H1 (cell line): Measurements from ENCODE around the gene F7. TPM values are rescaled to one million over a fixed set of nuclear protein-coding genes. Genes with fewer than 3 reads are reported as not detected.

Experiments
- CTCF ChIA-PET: fragments of 300-600 bp; sonication (Branson Sonifier 250); formaldehyde crosslinking; loops from one replicate; lab custom pipeline; 2021; ENCODE audit not compliant: partially characterized antibody; lab: Charles Lee
- POLR2A ChIA-PET: fragments of 300-600 bp; sonication (Branson Sonifier 250); formaldehyde crosslinking; loops from one replicate; lab custom pipeline; 2021; ENCODE audit warnings: inconsistent platforms; ENCODE audit not compliant: partially characterized antibody; lab: Charles Lee
- DNase-seq, 2 experiments: peaks; one replicate each; pipeline versions ENCODE4 v3.0.0 to v3.0.0-alpha.2; 2010 to 2022; ENCODE audit warnings: low spot score in 2 of 2, low read depth in 1 of 2, mixed read lengths in 1 of 2
- FAIRE-seq: peaks from 2 replicates; lab custom pipeline; 2011; peaks lifted over from hg19 to GRCh38; lab: Jason Lieb, UNC
- H2AFZ ChIP-seq: 2 replicates; pipeline ENCODE4 v1.8.1; 2012; ENCODE audit warnings: low read length, inconsistent platforms
- H2AK5ac ChIP-seq: 2 replicates; pipeline ENCODE4 v1.6.1; 2013; ENCODE audit warnings: low read depth, low read length
- H2BK120ac ChIP-seq: replicated peaks from 2 replicates; pipeline ENCODE3; 2013; ENCODE audit warnings: low read depth, low read length, inconsistent platforms
- H2BK12ac ChIP-seq: 2 replicates; pipeline ENCODE4 v1.6.1; 2013; ENCODE audit warnings: low read depth, low read length
- H2BK15ac ChIP-seq: 2 replicates; pipeline ENCODE4 v1.6.1; 2013; ENCODE audit warnings: low read length
- H2BK20ac ChIP-seq: 2 replicates; pipeline ENCODE4 v1.6.1; 2013; ENCODE audit warnings: low read length
- H2BK5ac ChIP-seq: 2 replicates; pipeline ENCODE4 v1.6.1; 2013; ENCODE audit warnings: low read depth, low read length
- H3K14ac ChIP-seq: 2 replicates; pipeline ENCODE4 v1.6.1; 2013; ENCODE audit warnings: inconsistent platforms; ENCODE audit not compliant: insufficient read length
- H3K18ac ChIP-seq: 2 replicates; pipeline ENCODE4 v1.6.1; 2013; ENCODE audit warnings: low read length; ENCODE audit errors: extremely low read depth
- H3K23ac ChIP-seq: 2 replicates; pipeline ENCODE4 v1.6.1; 2013; ENCODE audit warnings: inconsistent platforms; ENCODE audit not compliant: insufficient read length
- H3K23me2 ChIP-seq: 2 replicates; pipeline ENCODE4 v1.6.1; 2013; ENCODE audit warnings: low read depth, low read length
- H3K27ac ChIP-seq: 2 replicates; pipeline ENCODE4 v1.6.1; 2011; ENCODE audit warnings: low read depth, low read length, inconsistent platforms
- H3K27me3 ChIP-seq, 4 experiments: replicated peaks in 1 of 4; 1 replicate in 1 of 4; 2 replicates in 3 of 4; pipeline versions ENCODE4 v1.6.1 to v1.8.1; 2011 to 2013; ENCODE audit warnings: low read length in 3 of 4, mild to moderate bottlenecking in 3 of 4, inconsistent platforms in 2 of 4, mixed read lengths in 2 of 4, moderate library complexity in 1 of 4; ENCODE audit not compliant: control insufficient read depth in 3 of 4, insufficient read depth in 3 of 4; ENCODE audit errors: extremely low read depth in 1 of 4
- H3K36me3 ChIP-seq, 4 experiments: 2 replicates each; pipeline versions ENCODE4 v1.6.1 to v1.8.1; 2011 to 2013; ENCODE audit warnings: mild to moderate bottlenecking in 4 of 4, low read length in 3 of 4, moderate library complexity in 2 of 4, control low read depth in 1 of 4, inconsistent platforms in 1 of 4; ENCODE audit not compliant: insufficient read depth in 4 of 4, control insufficient read depth in 2 of 4
- H3K4ac ChIP-seq: replicated peaks from 2 replicates; pipeline ENCODE3; 2013; ENCODE audit warnings: low read length, low read depth, mixed read lengths, inconsistent platforms; ENCODE audit not compliant: insufficient read length
- H3K4me1 ChIP-seq, 4 experiments: replicated peaks in 1 of 4; 1 replicate in 1 of 4; 2 replicates in 3 of 4; pipeline versions ENCODE4 v1.6.1 to v1.8.1; 2011 to 2013; ENCODE audit warnings: low read length in 3 of 4, inconsistent platforms in 2 of 4, mixed read lengths in 1 of 4; ENCODE audit not compliant: insufficient read depth in 4 of 4, control insufficient read depth in 3 of 4
- H3K4me2 ChIP-seq, 2 experiments: 2 replicates each; pipeline versions ENCODE4 v1.6.1 to v1.8.1; 2011 to 2013; ENCODE audit warnings: low read depth in 2 of 2, low read length in 2 of 2, control low read depth in 1 of 2, inconsistent platforms in 1 of 2, mild to moderate bottlenecking in 1 of 2; ENCODE audit not compliant: insufficient read depth in 1 of 2
- H3K4me3 ChIP-seq, 4 experiments: fragments of 200-600, 300-600 bp in 1 of 4; sonication (generic), shearing (Covaris generic), sonication (Bioruptor Twin) in 1 of 4; 2 replicates each; pipeline versions ENCODE4 v1.5.1 to v1.8.1; 2011 to 2016; ENCODE audit warnings: low read length in 4 of 4, low read depth in 3 of 4, control low read depth in 2 of 4, inconsistent platforms in 2 of 4, mild to moderate bottlenecking in 2 of 4, mixed read lengths in 1 of 4, moderate library complexity in 1 of 4; ENCODE audit not compliant: insufficient read depth in 2 of 4; ENCODE audit errors: extremely low read depth in 1 of 4
- H3K56ac ChIP-seq: replicated peaks from 2 replicates; pipeline ENCODE3; 2013; ENCODE audit warnings: low read depth, mild to moderate bottlenecking, mixed read lengths, low read length, inconsistent platforms; ENCODE audit not compliant: insufficient read length
- H3K79me1 ChIP-seq: 2 replicates; pipeline ENCODE4 v1.6.1; 2013; ENCODE audit warnings: low read depth, low read length, control low read depth
- H3K79me2 ChIP-seq, 2 experiments: 2 replicates each; pipeline versions ENCODE4 v1.6.1 to v1.8.1; 2012 to 2013; ENCODE audit warnings: low read length in 2 of 2, mild to moderate bottlenecking in 2 of 2, inconsistent platforms in 1 of 2; ENCODE audit not compliant: insufficient read depth in 2 of 2, control insufficient read depth in 1 of 2
- H3K9ac ChIP-seq, 4 experiments: replicated peaks in 1 of 4; 1 replicate in 1 of 4; 2 replicates in 3 of 4; pipeline versions ENCODE4 v1.6.1 to v1.8.1; 2011 to 2013; ENCODE audit warnings: low read depth in 3 of 4, low read length in 3 of 4, control low read depth in 2 of 4, mild to moderate bottlenecking in 2 of 4, moderate library complexity in 2 of 4, inconsistent platforms in 1 of 4; ENCODE audit errors: extremely low read depth in 1 of 4
- H3K9me3 ChIP-seq, 2 experiments: 2 replicates each; pipeline versions ENCODE4 v1.6.1 to v1.8.1; 2012 to 2013; ENCODE audit warnings: mild to moderate bottlenecking in 2 of 2, moderate library complexity in 2 of 2, control low read depth in 1 of 2, inconsistent platforms in 1 of 2, low read depth in 1 of 2, low read length in 1 of 2, mixed read lengths in 1 of 2; ENCODE audit not compliant: insufficient read depth in 2 of 2
- H4K20me1 ChIP-seq, 2 experiments: replicated peaks in 1 of 2; 2 replicates each; pipeline versions ENCODE3 to v1.8.1; 2011 to 2013; ENCODE audit warnings: inconsistent platforms in 2 of 2, low read length in 2 of 2, mild to moderate bottlenecking in 1 of 2; ENCODE audit not compliant: insufficient read depth in 2 of 2, control insufficient read depth in 1 of 2
- H4K5ac ChIP-seq: 2 replicates; pipeline ENCODE4 v1.6.1; 2013; ENCODE audit warnings: low read length, low read depth, mixed read lengths, inconsistent platforms; ENCODE audit not compliant: insufficient read length
- H4K8ac ChIP-seq: 2 replicates; pipeline ENCODE4 v1.8.0; 2013; ENCODE audit warnings: mild to moderate bottlenecking, moderate library complexity, low read length, inconsistent platforms; ENCODE audit not compliant: insufficient read depth; ENCODE audit errors: extremely low read depth
- H4K91ac ChIP-seq: replicated peaks from 2 replicates; pipeline ENCODE3; 2013; ENCODE audit warnings: low read length, mixed read lengths, inconsistent platforms; ENCODE audit not compliant: insufficient read length
- CHD1 ChIP-seq: IDR thresholded peaks from 2 replicates; pipeline ENCODE4 v1.6.1; 2012; ENCODE audit warnings: low read depth, low read length, improper control_type of control experiment
- CTBP2 ChIP-seq: IDR thresholded peaks from 2 replicates; pipeline ENCODE4 v1.7.0; 2011; ENCODE audit warnings: borderline replicate concordance, mild to moderate bottlenecking, moderate library complexity, mixed read lengths, low read length; ENCODE audit not compliant: insufficient read depth, insufficient read length
- EGR1 ChIP-seq: IDR thresholded peaks from 2 replicates; pipeline ENCODE4 v1.6.1; 2011; ENCODE audit warnings: low read depth, low read length, borderline replicate concordance
- EZH2 ChIP-seq: fragments of 200-600 bp; sonication (generic); IDR thresholded peaks from 2 replicates; pipeline ENCODE4 v1.7.1; 2012; ENCODE audit warnings: low read depth, mild to moderate bottlenecking, moderate library complexity, low read length, inconsistent platforms; ENCODE audit not compliant: severe bottlenecking
- KDM5A ChIP-seq: fragments of 200-600 bp; IDR thresholded peaks from 2 replicates; pipeline ENCODE4 v1.7.1; 2012; ENCODE audit warnings: mild to moderate bottlenecking, low read length, inconsistent platforms, mixed read lengths
- TAF1 ChIP-seq: IDR thresholded peaks from 2 replicates; pipeline ENCODE4 v1.6.1; 2011; ENCODE audit warnings: mild to moderate bottlenecking, low read depth, low read length
- TAF7 ChIP-seq: optimal IDR thresholded peaks from 2 replicates; pipeline ENCODE3; 2011; ENCODE audit warnings: low read depth, mild to moderate bottlenecking, inconsistent platforms, low read length, moderate library complexity, borderline replicate concordance
- TBP ChIP-seq: IDR thresholded peaks from 2 replicates; pipeline ENCODE4 v1.6.1; 2011; ENCODE audit warnings: low read depth, low read length, improper control_type of control experiment
- WGBS, 2 experiments: shearing (Covaris generic) in 1 of 2; methylation state at CpG; one replicate each; pipeline versions ENCODE4 v1.1.6 to v1.1.7; 2013 to 2015; ENCODE audit warnings: low lambda C conversion rate in 2 of 2, mixed read lengths in 2 of 2, inconsistent platforms in 1 of 2, low coverage in 1 of 2, missing lambda C conversion rate in 1 of 2; ENCODE audit not compliant: insufficient replicate concordance in 2 of 2, insufficient coverage in 1 of 2, insufficient read length in 1 of 2; ENCODE audit errors: extremely low coverage in 1 of 2, missing lambda C conversion rate in 1 of 2; 5-methylcytosine and 5-hydroxymethylcytosine counted together
- polyA plus RNA-seq, 7 experiments: library from polyadenylated mRNA; depleted of rRNA in 3 of 7; stranded (reverse) in 5 of 7; unstranded in 2 of 7; fragments of >200 nt in 5 of 7; fragments of 200-250 nt in 2 of 7; gene quantifications; 1 replicate in 5 of 7; 2 replicates in 1 of 7; 4 replicates in 1 of 7; pipeline versions ENCODE4 v1.2.1 to v1.2.3, GENCODE V29; 2011 to 2013; ENCODE audit warnings: missing spikeins in 2 of 7, mixed read lengths in 2 of 7
- total RNA-seq: library from RNA; stranded (reverse); fragmentation: NEBNext Ultra II Directional; extraction: Animal tissue kit (Norgen Biotek cat#: 25700); gene quantifications from 2 replicates; pipeline ENCODE4 v1.2.1, GENCODE V29; 2021

The F7 gene
- total and polyA plus RNA-seq, 2 of the 8 experiments (the other 6 are each of a cell fraction or from before 2014, with no cell fraction given), result 0.43 to 0.98 TPM

GRCh38 chr13:113072376-113072775 lies 33.2 kb upstream of the F7 start:
- H3K36me3 ChIP-seq, result peaks cover 0 to 3% (median 0%) of the 10 kb centered on the region in 4 experiments; a peak in 4 of 8 replicates
- no peaks in the 10 kb centered on the region for H3K79me1 ChIP-seq
- H3K4me2 ChIP-seq, result no peak overlapping the region
- no peak overlapping the region for H2BK120ac ChIP-seq
- H3K23ac ChIP-seq, result no peak overlapping the region
- H3K14ac ChIP-seq, result no peak overlapping the region
- H2AK5ac ChIP-seq, result no peak overlapping the region
- no peak overlapping the region for H3K4ac ChIP-seq
- no peak overlapping the region for H3K9ac ChIP-seq
- H3K27me3 ChIP-seq, result no peaks in the 10 kb centered on the region
- 88% methylated on average over 3 of the region's 3 CpGs; no CpG with 5 or more reads in 1 of the 2 experiments for WGBS, 2 experiments
- no peak overlapping the region for H3K27ac ChIP-seq
- no peak overlapping the region for H4K8ac ChIP-seq
- no peak for DNase-seq
- no peaks in the 10 kb centered on the region for H3K79me2 ChIP-seq
- H3K23me2 ChIP-seq, result no peaks in the 10 kb centered on the region
- H3K4me1 ChIP-seq, result peaks cover 0 to 6% (median 0%) of the 10 kb centered on the region in 4 experiments; a peak in 2 of 7 replicates
- CTCF ChIA-PET, result interaction anchor here (1.4 kb wide), 1 partner anchor 43 kb away, joined by 3 read pairs; no protein-coding TSS in a partner anchor
- no peak overlapping the region for H3K56ac ChIP-seq
- no peak overlapping the region for H4K91ac ChIP-seq
- POLR2A ChIA-PET, result no interaction called here
- H2AFZ ChIP-seq, result no peak overlapping the region
- no peak overlapping the region for H3K18ac ChIP-seq
- H2BK15ac ChIP-seq, result no peak overlapping the region
- no peaks in the 10 kb centered on the region for H4K20me1 ChIP-seq
- H2BK12ac ChIP-seq, result no peak overlapping the region
- no peak overlapping the region for H2BK20ac ChIP-seq
- no peak overlapping the region for H2BK5ac ChIP-seq
- H4K5ac ChIP-seq, result no peak overlapping the region
- no peaks in the 10 kb centered on the region for H3K9me3 ChIP-seq
- no peak overlapping the region for H3K4me3 ChIP-seq
- FAIRE-seq, result no peak
- TF ChIP-seq EZH2 (no peak), TAF7 (no peak), TBP (no peak), TAF1 (no peak), KDM5A (no peak), CHD1 (no peak), EGR1 (no peak), CTBP2 (no peak)
